Anterior cingulate cortex (tissue), 58 donors: Measurements from ENCODE around the gene RASGRP4.
A peak's percentile ranks its signal among the peaks of the same experiment; 100 is the strongest.
"Not testable (repeated sequence)": the region's sequence is repeated elsewhere in the genome, so short reads cannot be mapped to it uniquely, and the experiment has no call there.

ENCODE experiments used
- DNase-seq, 58 donors: peaks; one replicate each; lab custom pipeline; 2025; lab: John Stamatoyannopoulos, UW

Gene RASGRP4

DNA sequence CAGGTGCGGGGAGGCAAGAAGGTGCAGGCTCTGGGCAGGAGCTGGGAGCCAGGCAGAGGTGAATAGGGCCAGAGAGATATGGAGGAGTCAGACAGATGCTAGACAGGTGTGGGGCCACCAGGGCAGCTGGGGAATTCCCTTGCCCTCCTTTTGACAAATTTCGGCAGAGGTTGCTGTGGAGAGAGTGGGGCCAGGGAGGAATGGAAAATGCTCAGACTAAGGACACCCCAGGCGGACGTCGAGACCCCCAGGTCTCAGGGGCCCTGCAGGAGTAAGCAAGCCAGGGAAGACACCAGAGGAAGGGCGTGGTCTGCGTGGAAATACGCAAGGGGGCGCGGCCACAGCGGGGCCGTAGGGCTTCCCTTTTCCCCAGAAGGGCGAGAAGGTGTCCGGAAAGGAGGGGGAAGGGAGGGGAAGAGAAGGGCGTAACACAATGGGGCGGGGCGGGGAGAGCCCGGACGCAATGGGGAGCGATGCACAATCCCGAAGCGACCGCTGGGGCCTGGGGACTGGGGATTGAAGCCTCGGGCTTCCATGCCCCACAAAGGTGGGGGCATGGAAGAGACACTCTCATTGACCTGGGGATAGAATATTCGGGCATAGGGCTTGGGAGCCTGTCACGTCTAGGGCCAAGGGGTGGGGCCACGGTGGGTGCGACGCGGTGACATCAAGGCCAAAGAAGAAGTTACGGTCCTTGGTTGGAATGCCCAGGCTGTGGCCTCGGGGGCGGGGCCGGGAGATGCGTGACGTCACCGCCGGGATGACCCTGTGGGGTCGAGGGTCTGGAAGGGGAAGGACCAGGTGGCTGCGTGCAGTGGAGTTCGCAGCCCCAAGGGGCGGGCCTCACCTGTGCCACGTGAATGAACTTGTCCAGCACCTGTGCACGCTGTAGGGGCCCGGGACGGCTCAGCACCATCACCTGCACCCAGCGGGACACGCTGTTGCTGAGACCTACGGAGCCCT lies 8.2 kb downstream of the RASGRP4 start:
- peak in 6 of 58 donors; percentile 4 to 64 (median 10) for DNase-seq

GRCh38 chr19:38417146-38417543 lies 8.9 kb downstream of the RASGRP4 start:
- DNase-seq, result no peak

GRCh38 chr19:38413416-38413815 lies 12.6 kb downstream of the RASGRP4 start:
- no peak for DNase-seq

DNA sequence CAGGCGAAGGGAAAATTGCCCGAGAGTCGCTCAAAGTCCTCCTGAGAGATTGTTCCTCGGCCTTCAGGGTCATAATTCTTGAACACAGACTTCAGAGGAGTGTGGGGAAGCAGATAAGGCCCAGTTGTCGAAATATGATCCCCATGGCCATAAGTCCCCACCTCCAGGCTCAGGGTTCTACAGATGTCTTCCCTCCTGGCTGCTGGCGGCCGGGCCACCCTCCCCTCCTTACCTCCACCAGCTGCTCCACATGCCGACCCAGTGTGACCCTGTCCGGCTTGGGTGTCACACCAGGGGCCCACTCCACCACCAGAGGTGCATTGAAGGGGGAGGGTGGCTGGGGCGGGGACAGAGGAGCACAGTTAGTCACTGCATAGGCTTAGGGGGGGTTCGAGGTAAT lies 13.1 kb downstream of the RASGRP4 start:
- no peak for DNase-seq

GRCh38 chr19:38412491-38412890 lies 13.5 kb downstream of the RASGRP4 start:
- no peak for DNase-seq

DNA sequence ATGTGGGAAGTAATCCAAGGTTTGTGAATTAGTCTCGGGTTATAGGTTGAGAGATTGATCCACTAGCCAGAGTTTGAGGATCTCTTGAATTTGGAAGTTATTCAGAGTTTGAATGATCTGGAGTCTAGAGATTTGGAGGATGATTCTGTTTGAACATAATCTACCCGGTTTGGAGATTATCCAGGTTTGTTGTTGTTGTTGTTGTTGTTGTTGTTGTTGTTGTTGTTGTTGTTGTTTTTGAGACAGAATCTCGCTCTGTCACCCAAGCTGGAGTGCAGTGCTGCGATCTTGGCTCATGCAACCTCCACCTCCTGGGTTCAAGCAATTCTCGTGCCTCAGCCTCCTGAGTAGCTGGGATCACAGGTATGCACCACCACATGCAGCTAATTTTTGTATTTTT lies 14.1 kb downstream of the RASGRP4 start:
- DNase-seq, result not testable (repeated sequence)

DNA sequence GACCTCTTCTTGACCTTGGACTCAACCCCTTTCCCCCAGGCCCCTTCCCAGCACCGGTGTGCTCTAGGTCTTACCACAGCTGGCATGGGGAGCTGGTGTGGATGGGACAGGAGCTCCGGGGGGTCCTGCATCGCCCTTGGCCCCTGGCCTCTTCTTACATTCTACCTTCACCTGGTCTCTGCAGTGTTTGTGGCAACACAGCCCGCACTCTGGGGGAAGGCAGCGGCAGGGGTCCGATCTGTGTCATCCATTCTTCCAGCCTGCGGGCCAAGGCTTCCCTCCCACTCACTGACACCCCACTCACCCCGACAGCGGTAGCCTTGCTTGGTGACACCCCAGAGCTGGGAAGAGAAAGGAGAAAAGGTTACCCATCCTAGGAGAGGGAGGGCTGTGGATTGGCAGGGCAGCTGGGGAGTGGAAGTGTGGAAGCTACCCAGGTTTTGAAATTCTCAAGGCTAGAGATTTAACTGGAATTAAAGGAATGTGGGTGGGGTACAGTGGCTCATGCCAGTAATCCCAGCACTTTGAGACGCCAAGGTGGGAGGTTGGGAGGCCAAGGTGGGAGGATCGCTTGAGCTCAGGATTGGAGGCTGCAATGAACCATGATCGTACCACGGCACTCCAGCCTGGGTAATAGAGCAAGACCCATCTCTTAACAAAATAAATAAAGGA lies 14.8 kb downstream of the RASGRP4 start:
- DNase-seq, result no peak

- not testable (repeated sequence) for DNase-seq
These were observed 15.6 kb downstream of the RASGRP4 start for GRCh38 chr19:38410407-38410806.

GRCh38 chr19:38409631-38410133 lies 16.3 kb downstream of the RASGRP4 start:
- DNase-seq, result no peak

- no peak for DNase-seq
These were observed 20.7 kb downstream of the RASGRP4 start for GRCh38 chr19:38405276-38405675.

GRCh38 chr19:38404858-38405257 lies 21.2 kb downstream of the RASGRP4 start:
- DNase-seq, result no peak

- peak; percentile 57 to 99 (median 96) for DNase-seq
These were observed 22.9 kb downstream of the RASGRP4 start, which contains the start of gene FAM98C for GRCh38 chr19:38402967-38403674. FAM98C (plus strand) TSS chr19:38403093; CDS start chr19:38403154, 61 bp downstream.

DNA sequence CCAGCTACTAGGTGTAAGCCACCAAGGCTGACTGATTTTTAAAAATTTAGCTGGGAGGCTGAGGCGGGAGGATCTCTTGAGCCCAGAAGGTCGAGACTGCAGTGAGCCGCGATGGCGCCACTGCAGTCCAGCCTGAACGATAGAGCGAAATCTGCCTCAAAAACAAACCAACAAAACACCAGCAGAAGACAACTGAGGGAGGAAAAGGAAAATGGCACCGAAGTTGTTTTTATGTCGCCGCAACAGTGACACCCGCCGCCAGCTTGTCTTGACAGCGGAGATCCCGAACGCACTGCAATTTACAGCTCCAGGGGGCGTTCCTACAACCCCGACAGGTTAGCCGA lies 23.4 kb downstream of the RASGRP4 start:
- no peak for DNase-seq

- DNase-seq, result no peak
These were observed 24.9 kb downstream of the RASGRP4 start for GRCh38 chr19:38401148-38401547.

DNA sequence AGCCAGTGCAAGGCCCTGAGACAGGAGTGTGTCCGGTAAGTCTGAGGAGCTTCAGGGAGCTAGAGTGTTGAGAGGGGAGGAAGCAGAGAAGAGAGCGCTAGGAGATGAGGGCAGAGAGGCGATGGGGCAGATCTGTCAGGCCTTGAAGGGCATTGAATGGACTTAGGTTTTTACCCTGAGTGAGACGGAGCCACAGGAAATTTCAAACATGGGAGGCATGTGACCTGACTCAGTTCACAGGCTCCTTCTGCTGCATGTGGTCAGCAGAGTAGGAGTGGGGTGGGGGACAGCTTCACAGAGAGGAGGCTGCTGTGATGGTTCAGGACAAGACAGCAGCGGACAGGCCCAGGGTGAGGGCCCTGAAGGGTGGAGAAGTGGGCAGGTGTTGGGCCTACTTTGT lies 25.7 kb downstream of the RASGRP4 start:
- no peak for DNase-seq

- DNase-seq, result no peak
These were observed 26.5 kb downstream of the RASGRP4 start for GRCh38 chr19:38399537-38399936.

GRCh38 chr19:38399081-38399480 lies 26.9 kb downstream of the RASGRP4 start:
- DNase-seq, result no peak

GRCh38 chr19:38395381-38396114 lies 30.5 kb downstream of the RASGRP4 start:
- DNase-seq, result no peak

- DNase-seq, result no peak
These were observed 31.5 kb downstream of the RASGRP4 start for GRCh38 chr19:38394488-38394887.

GRCh38 chr19:38392707-38393308 lies 33.2 kb downstream of the RASGRP4 start:
- DNase-seq, result no peak
